H1 (cell line): Measurements from ENCODE around the gene LORICRIN. TPM values are rescaled to one million over a fixed set of nuclear protein-coding genes. Genes with fewer than 3 reads are reported as not detected.
A peak's percentile ranks its signal among the peaks of the same experiment; 100 is the strongest.

ENCODE experiments used
- BCL11A ChIP-seq, 2 experiments: IDR thresholded peaks; one replicate each; pipeline ENCODE4 v1.6.1; 2011; ENCODE audit warnings: low read depth in 2 of 2, low read length in 2 of 2, mild to moderate bottlenecking in 2 of 2
- CBX8 ChIP-seq: fragments of 300-800, 300-1000 bp; sonication (generic); IDR thresholded peaks from 2 replicates; pipeline ENCODE4 v1.7.1; 2016; ENCODE audit warnings: low read depth, low read length, borderline replicate concordance
- CEBPB ChIP-seq: IDR thresholded peaks from 2 replicates; pipeline ENCODE4 v1.6.1; 2012; ENCODE audit warnings: low read depth, low read length
- CREB1 ChIP-seq: IDR thresholded peaks from 2 replicates; pipeline ENCODE4 v1.6.1; 2012; ENCODE audit warnings: inconsistent platforms
- KDM4A ChIP-seq: IDR thresholded peaks from one replicate; pipeline ENCODE4 v1.7.1; 2012; ENCODE audit warnings: low read depth, mild to moderate bottlenecking, moderate library complexity, low read length, inconsistent platforms; ENCODE audit not compliant: severe bottlenecking
- KDM5A ChIP-seq: fragments of 200-600 bp; IDR thresholded peaks from 2 replicates; pipeline ENCODE4 v1.7.1; 2012; ENCODE audit warnings: mild to moderate bottlenecking, low read length, inconsistent platforms, mixed read lengths
- NANOG ChIP-seq: IDR thresholded peaks from 2 replicates; pipeline ENCODE4 v1.6.1; 2011; ENCODE audit warnings: low read length, low read depth, mild to moderate bottlenecking, inconsistent platforms; ENCODE audit not compliant: insufficient read depth, poor library complexity, severe bottlenecking
- SAP30 ChIP-seq: fragments of 300-600 bp; sonication (generic); IDR thresholded peaks from 2 replicates; pipeline ENCODE4 v1.7.1; 2012; ENCODE audit warnings: low read length, moderate library complexity, mild to moderate bottlenecking, inconsistent platforms; ENCODE audit not compliant: insufficient read depth, insufficient replicate concordance
- SUZ12 ChIP-seq: fragments of 200-600 bp; sonication (generic); IDR thresholded peaks from 2 replicates; pipeline ENCODE4 v1.6.1; 2012; ENCODE audit warnings: mild to moderate bottlenecking, inconsistent platforms, low read length, moderate library complexity, mixed read lengths
- TAF1 ChIP-seq: IDR thresholded peaks from 2 replicates; pipeline ENCODE4 v1.6.1; 2011; ENCODE audit warnings: mild to moderate bottlenecking, low read depth, low read length
- TCF12 ChIP-seq: IDR thresholded peaks from 2 replicates; pipeline ENCODE4 v1.6.1; 2011; ENCODE audit warnings: low read depth, mild to moderate bottlenecking, low read length
- TEAD4 ChIP-seq: IDR thresholded peaks from 2 replicates; pipeline ENCODE4 v1.6.1; 2012; ENCODE audit warnings: low read depth, low read length, inconsistent platforms, mixed read lengths
- polyA plus RNA-seq, 7 experiments: library from polyadenylated mRNA; depleted of rRNA in 3 of 7; stranded (reverse) in 5 of 7; unstranded in 2 of 7; fragments of >200 nt in 5 of 7; fragments of 200-250 nt in 2 of 7; gene quantifications; 1 replicate in 5 of 7; 2 replicates in 1 of 7; 4 replicates in 1 of 7; pipeline versions ENCODE4 v1.2.1 to v1.2.3, GENCODE V29; 2011 to 2013; ENCODE audit warnings: missing spikeins in 2 of 7, mixed read lengths in 2 of 7
- total RNA-seq: library from RNA; stranded (reverse); fragmentation: NEBNext Ultra II Directional; extraction: Animal tissue kit (Norgen Biotek cat#: 25700); gene quantifications from 2 replicates; pipeline ENCODE4 v1.2.1, GENCODE V29; 2021
- TF ChIP-seq, protein P1 (sequence below): fragments of 300-600 bp; sonication (generic); IDR thresholded peaks from 2 replicates; pipeline ENCODE4 v1.7.1; 2012; ENCODE audit warnings: low read length, moderate library complexity, mild to moderate bottlenecking, inconsistent platforms; ENCODE audit not compliant: insufficient replicate concordance

LORICRIN gene
- total and polyA plus RNA-seq, 2 of the 8 experiments (the other 6 are each of a cell fraction or from before 2014, with no cell fraction given): not detected

DNA sequence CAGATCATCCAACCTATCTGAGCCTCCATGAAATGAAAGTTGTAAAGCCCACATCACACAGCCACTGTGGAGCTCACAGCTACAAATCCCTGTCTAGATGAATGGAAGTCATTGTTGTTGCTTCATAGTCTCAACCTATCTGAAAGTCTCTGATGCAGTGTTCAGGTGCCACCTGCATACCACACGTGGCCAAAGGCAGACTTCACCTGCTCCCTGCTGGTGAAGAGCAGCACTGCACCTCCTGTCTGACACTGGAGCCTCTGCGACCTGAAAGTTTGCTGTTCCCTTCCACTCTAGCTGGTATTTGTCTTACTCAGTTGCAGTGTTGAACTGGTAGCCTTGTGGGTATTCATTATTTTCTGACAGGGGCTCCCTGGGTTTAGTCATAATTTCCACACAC is 18.4 kb downstream of the LORICRIN start (continued):
- TF ChIP-seq SUZ12: no peak
- TF ChIP-seq, protein P1, sequence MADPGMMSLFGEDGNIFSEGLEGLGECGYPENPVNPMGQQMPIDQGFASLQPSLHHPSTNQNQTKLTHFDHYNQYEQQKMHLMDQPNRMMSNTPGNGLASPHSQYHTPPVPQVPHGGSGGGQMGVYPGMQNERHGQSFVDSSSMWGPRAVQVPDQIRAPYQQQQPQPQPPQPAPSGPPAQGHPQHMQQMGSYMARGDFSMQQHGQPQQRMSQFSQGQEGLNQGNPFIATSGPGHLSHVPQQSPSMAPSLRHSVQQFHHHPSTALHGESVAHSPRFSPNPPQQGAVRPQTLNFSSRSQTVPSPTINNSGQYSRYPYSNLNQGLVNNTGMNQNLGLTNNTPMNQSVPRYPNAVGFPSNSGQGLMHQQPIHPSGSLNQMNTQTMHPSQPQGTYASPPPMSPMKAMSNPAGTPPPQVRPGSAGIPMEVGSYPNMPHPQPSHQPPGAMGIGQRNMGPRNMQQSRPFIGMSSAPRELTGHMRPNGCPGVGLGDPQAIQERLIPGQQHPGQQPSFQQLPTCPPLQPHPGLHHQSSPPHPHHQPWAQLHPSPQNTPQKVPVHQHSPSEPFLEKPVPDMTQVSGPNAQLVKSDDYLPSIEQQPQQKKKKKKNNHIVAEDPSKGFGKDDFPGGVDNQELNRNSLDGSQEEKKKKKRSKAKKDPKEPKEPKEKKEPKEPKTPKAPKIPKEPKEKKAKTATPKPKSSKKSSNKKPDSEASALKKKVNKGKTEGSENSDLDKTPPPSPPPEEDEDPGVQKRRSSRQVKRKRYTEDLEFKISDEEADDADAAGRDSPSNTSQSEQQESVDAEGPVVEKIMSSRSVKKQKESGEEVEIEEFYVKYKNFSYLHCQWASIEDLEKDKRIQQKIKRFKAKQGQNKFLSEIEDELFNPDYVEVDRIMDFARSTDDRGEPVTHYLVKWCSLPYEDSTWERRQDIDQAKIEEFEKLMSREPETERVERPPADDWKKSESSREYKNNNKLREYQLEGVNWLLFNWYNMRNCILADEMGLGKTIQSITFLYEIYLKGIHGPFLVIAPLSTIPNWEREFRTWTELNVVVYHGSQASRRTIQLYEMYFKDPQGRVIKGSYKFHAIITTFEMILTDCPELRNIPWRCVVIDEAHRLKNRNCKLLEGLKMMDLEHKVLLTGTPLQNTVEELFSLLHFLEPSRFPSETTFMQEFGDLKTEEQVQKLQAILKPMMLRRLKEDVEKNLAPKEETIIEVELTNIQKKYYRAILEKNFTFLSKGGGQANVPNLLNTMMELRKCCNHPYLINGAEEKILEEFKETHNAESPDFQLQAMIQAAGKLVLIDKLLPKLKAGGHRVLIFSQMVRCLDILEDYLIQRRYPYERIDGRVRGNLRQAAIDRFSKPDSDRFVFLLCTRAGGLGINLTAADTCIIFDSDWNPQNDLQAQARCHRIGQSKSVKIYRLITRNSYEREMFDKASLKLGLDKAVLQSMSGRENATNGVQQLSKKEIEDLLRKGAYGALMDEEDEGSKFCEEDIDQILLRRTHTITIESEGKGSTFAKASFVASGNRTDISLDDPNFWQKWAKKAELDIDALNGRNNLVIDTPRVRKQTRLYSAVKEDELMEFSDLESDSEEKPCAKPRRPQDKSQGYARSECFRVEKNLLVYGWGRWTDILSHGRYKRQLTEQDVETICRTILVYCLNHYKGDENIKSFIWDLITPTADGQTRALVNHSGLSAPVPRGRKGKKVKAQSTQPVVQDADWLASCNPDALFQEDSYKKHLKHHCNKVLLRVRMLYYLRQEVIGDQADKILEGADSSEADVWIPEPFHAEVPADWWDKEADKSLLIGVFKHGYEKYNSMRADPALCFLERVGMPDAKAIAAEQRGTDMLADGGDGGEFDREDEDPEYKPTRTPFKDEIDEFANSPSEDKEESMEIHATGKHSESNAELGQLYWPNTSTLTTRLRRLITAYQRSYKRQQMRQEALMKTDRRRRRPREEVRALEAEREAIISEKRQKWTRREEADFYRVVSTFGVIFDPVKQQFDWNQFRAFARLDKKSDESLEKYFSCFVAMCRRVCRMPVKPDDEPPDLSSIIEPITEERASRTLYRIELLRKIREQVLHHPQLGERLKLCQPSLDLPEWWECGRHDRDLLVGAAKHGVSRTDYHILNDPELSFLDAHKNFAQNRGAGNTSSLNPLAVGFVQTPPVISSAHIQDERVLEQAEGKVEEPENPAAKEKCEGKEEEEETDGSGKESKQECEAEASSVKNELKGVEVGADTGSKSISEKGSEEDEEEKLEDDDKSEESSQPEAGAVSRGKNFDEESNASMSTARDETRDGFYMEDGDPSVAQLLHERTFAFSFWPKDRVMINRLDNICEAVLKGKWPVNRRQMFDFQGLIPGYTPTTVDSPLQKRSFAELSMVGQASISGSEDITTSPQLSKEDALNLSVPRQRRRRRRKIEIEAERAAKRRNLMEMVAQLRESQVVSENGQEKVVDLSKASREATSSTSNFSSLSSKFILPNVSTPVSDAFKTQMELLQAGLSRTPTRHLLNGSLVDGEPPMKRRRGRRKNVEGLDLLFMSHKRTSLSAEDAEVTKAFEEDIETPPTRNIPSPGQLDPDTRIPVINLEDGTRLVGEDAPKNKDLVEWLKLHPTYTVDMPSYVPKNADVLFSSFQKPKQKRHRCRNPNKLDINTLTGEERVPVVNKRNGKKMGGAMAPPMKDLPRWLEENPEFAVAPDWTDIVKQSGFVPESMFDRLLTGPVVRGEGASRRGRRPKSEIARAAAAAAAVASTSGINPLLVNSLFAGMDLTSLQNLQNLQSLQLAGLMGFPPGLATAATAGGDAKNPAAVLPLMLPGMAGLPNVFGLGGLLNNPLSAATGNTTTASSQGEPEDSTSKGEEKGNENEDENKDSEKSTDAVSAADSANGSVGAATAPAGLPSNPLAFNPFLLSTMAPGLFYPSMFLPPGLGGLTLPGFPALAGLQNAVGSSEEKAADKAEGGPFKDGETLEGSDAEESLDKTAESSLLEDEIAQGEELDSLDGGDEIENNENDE: no peak
- TF ChIP-seq KDM4A: no peak
- TF ChIP-seq NANOG: no peak
- TF ChIP-seq CREB1: no peak
- TF ChIP-seq CEBPB: peak; percentile 58
- no peak for TF ChIP-seq BCL11A (IDR thresholded peaks at IDR 0.05; ENCODE audit: low read depth in 2 of 2, low read length in 2 of 2)
- no peak for TF ChIP-seq SAP30
- peak; percentile 73 for TF ChIP-seq TEAD4
- TF ChIP-seq CBX8: no peak
- no peak for TF ChIP-seq KDM5A
- TF ChIP-seq TCF12: no peak
- TF ChIP-seq TAF1: no peak
